Measurements from ENCODE around the gene COL4A6.

COL4A6 gene

GRCh38 chrX:108198420-108198819, 239.8 kb downstream of the COL4A6 start:
- TF ChIP-seq CTCF (IDR thresholded peaks at IDR 0.05; ENCODE audit: low read depth, low read length), result no peak
- no peak for DNase-seq (ENCODE audit: extremely low read depth, low read depth)

DNA sequence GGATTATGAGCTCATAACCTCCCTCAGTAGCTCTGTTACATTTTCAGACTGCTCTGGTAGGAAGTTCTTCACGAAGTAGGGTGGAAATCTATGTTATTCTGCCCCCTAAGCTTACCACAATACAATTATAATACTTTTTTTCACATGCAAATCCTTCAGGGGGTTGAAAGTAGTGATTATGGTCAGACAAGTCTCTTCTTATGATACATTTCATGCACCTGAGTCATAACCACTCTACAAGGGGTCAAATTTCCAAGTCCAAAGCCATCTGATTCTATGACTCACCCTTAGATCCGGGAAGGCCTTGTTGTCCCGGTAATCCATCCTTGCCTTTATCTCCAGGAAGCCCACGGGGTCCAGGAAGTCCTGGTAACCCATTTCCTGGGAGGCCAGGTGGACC, 251.4 kb downstream of the COL4A6 start:
- TF ChIP-seq CTCF (IDR thresholded peaks at IDR 0.05; ENCODE audit: low read depth, low read length), result no peak
- DNase-seq (ENCODE audit: extremely low read depth, low read depth), result peak; percentile 16

- DNase-seq (ENCODE audit: extremely low read depth, low read depth), result no peak
- TF ChIP-seq CTCF (IDR thresholded peaks at IDR 0.05; ENCODE audit: low read depth, low read length), result no peak
Measured at GRCh38 chrX:108178143-108178498, 260.1 kb downstream of the COL4A6 start.

- DNase-seq (ENCODE audit: extremely low read depth, low read depth), result no peak
- no peak for TF ChIP-seq CTCF (IDR thresholded peaks at IDR 0.05; ENCODE audit: low read depth, low read length)
Measured at GRCh38 chrX:108177351-108178142, 260.7 kb downstream of the COL4A6 start.

- no peak for TF ChIP-seq CTCF (IDR thresholded peaks at IDR 0.05; ENCODE audit: low read depth, low read length)
Measured at GRCh38 chrX:108173874-108174273, 264.3 kb downstream of the COL4A6 start.

GRCh38 chrX:108171671-108172070, 266.6 kb downstream of the COL4A6 start:
- TF ChIP-seq CTCF (IDR thresholded peaks at IDR 0.05; ENCODE audit: low read depth, low read length), result no peak
- no peak for DNase-seq (ENCODE audit: extremely low read depth, low read depth)

More at GRCh38 chrX:108173874-108174273, 264.3 kb downstream of the COL4A6 start:
- DNase-seq (ENCODE audit: extremely low read depth, low read depth), result no peak

DNA sequence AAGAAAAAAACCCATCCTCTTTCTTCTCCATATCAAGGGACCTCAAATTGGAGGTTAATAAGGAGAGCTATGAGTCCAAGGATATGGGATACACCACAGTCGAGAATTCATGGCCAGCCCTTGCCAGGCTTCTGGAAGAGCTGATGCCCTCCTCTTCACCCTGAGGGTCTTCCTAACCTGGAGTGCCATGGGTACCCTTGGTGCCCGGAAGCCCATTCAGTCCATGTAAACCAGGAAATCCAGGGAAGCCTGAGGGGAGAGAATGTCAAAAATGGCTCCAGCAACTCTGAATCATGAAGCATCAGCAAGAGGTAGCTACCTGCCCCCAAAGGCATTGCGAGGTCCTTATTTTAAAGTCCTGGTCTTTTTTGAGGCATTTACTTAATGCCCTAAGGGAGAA, 268.5 kb downstream of the COL4A6 start:
- no peak for DNase-seq (ENCODE audit: extremely low read depth, low read depth)
- no peak for TF ChIP-seq CTCF (IDR thresholded peaks at IDR 0.05; ENCODE audit: low read depth, low read length)
